HEK293 (cell line): ENCODE results near the gene LILRB1.

Experiments
- CTCF ChIA-PET: fragments of 350-600 bp; formaldehyde crosslinking; extraction: SDS; loops from one replicate; lab custom pipeline; 2021; ENCODE audit warnings: antibody characterized with exemption; lab: Yijun Ruan, JAX
- POLR2A ChIA-PET: fragments of 300-600 bp; formaldehyde crosslinking; extraction: SDS; loops from one replicate; lab custom pipeline; 2020; ENCODE audit warnings: antibody characterized with exemption, inconsistent platforms; lab: Yijun Ruan, JAX
- H3K27ac ChIP-seq: fragments of 200-500 bp; sonication (Bioruptor generic); 2 replicates; pipeline ENCODE4 v1.5.1; 2014; ENCODE audit warnings: low read depth, low read length, control low read depth, inconsistent platforms; ENCODE audit errors: extremely low read depth
- H3K36me3 ChIP-seq, 2 experiments: fragments of 200-500 bp in 1 of 2; sonication (Bioruptor generic) in 1 of 2; 1 replicate in 1 of 2; 2 replicates in 1 of 2; pipeline ENCODE4 v1.5.1; 2014 to 2017; ENCODE audit warnings: inconsistent platforms in 2 of 2, low read length in 2 of 2; ENCODE audit not compliant: control insufficient read depth in 2 of 2, insufficient read depth in 1 of 2
- H3K4me1 ChIP-seq: fragments of 200-500 bp; sonication (Bioruptor generic); 2 replicates; pipeline ENCODE4 v1.5.1; 2014; ENCODE audit warnings: mild to moderate bottlenecking, low read length, inconsistent platforms; ENCODE audit not compliant: control insufficient read depth, insufficient read depth
- H3K4me3 ChIP-seq: 2 replicates; pipeline ENCODE4 v1.5.1; 2011; ENCODE audit warnings: low read depth, mild to moderate bottlenecking, control low read depth, low read length, moderate library complexity
- H3K9me3 ChIP-seq: fragments of 200-500 bp; sonication (Bioruptor generic); 2 replicates; pipeline ENCODE4 v1.5.1; 2014; ENCODE audit warnings: low read depth, low read length, inconsistent platforms; ENCODE audit not compliant: control insufficient read depth, insufficient read depth
- BCL6B ChIP-seq: fragments of 450-650 bp; formaldehyde crosslinking; IDR thresholded peaks from 2 replicates; pipeline ENCODE4 v1.5.1; 2017; ENCODE audit warnings: missing biosample characterization, missing genetic modification characterization
- TCF7L2 ChIP-seq: IDR thresholded peaks from 2 replicates; pipeline ENCODE4 v1.6.1; 2011; ENCODE audit warnings: low read depth, mild to moderate bottlenecking, inconsistent platforms, low read length, moderate library complexity, borderline replicate concordance
- ZBTB11 ChIP-seq: fragments of 450-650 bp; formaldehyde crosslinking; conservative IDR thresholded peaks from 2 replicates; pipeline ENCODE4 v1.5.1; 2016; ENCODE audit warnings: low read depth, missing biosample characterization, missing genetic modification characterization
- ZNF19 ChIP-seq: fragments of 450-650 bp; formaldehyde crosslinking; IDR thresholded peaks from 2 replicates; pipeline ENCODE4; 2016; ENCODE audit warnings: missing biosample characterization, missing genetic modification characterization, low read depth
- ZNF223 ChIP-seq: fragments of 450-650 bp; formaldehyde crosslinking; IDR thresholded peaks from 2 replicates; pipeline ENCODE4 v1.5.1; 2016; ENCODE audit warnings: missing biosample characterization, missing genetic modification characterization
- ZNF335 ChIP-seq: fragments of 450-650 bp; formaldehyde crosslinking; conservative IDR thresholded peaks from 2 replicates; pipeline ENCODE4 v1.5.1; 2016; ENCODE audit warnings: missing biosample characterization, missing genetic modification characterization
- ZNF362 ChIP-seq: fragments of 450-650 bp; formaldehyde crosslinking; IDR thresholded peaks from 2 replicates; pipeline ENCODE4 v1.5.1; 2016; ENCODE audit warnings: missing biosample characterization, missing genetic modification characterization
- ZNF629 ChIP-seq: fragments of 450-650 bp; formaldehyde crosslinking; IDR thresholded peaks from 2 replicates; pipeline ENCODE4 v1.5.1; 2017; ENCODE audit warnings: missing biosample characterization, missing genetic modification characterization
- ZNF837 ChIP-seq: fragments of 450-650 bp; formaldehyde crosslinking; IDR thresholded peaks from 2 replicates; pipeline ENCODE4 v1.5.1; 2016; ENCODE audit warnings: missing biosample characterization, missing genetic modification characterization
- TF ChIP-seq, protein P1 (sequence below): fragments of 450-650 bp; formaldehyde crosslinking; IDR thresholded peaks from 2 replicates; pipeline ENCODE4 v1.5.1; 2016; ENCODE audit warnings: missing biosample characterization, missing genetic modification characterization
- TF ChIP-seq, protein P2 (sequence below): fragments of 450-650 bp; IDR thresholded peaks from 2 replicates; pipeline ENCODE4 v1.5.1; 2018; ENCODE audit warnings: missing biosample characterization, missing genetic modification characterization

Gene LILRB1

DNA sequence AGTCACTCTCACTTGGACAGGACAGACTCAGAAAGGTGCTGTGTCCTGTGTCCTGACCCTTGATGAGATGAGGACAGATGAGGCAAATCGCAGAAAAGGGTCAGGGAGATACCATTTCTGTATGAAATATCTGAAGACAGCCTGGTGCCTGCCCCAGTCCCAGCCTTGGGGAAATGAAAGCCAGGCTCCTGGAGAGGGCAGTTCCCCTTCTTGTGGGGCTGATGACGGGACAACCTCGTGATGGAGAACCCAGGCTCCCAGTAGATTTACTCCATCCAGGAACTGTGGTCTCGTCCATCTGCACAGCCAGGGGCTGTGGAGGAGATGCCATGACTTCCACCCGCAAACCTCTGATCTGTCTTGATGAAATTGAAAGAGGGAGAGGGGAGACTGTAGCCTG lies 13.8 kb downstream of the LILRB1 start (continued):
- TF ChIP-seq BCL6B = no peak

- POLR2A ChIA-PET = no interaction called here
- Histone ChIP-seq H3K9me3 (no peaks in the 10 kb centered on the region), H3K36me3 (no peaks in the 10 kb centered on the region), H3K4me1 (no peaks in the 10 kb centered on the region), H3K4me3 (no peak overlapping the region), H3K27ac (no peak overlapping the region)
- no peak for TF ChIP-seq TCF7L2
- TF ChIP-seq ZNF629 (tag by site-specific recombination) = no peak
- CTCF ChIA-PET = interaction anchor here (0.5 kb wide), 1 partner anchor 167 kb away, joined by 3 read pairs; no protein-coding TSS in a partner anchor
Observed at GRCh38 chr19:54646331-54646841, 16.1 kb downstream of the LILRB1 start.

GRCh38 chr19:54648129-54648528 lies 17.8 kb downstream of the LILRB1 start:
- Histone ChIP-seq H3K27ac (no peak overlapping the region), H3K4me3 (no peak overlapping the region), H3K36me3 (no peaks in the 10 kb centered on the region), H3K4me1 (no peaks in the 10 kb centered on the region), H3K9me3 (no peaks in the 10 kb centered on the region)
- TF ChIP-seq, protein P1, sequence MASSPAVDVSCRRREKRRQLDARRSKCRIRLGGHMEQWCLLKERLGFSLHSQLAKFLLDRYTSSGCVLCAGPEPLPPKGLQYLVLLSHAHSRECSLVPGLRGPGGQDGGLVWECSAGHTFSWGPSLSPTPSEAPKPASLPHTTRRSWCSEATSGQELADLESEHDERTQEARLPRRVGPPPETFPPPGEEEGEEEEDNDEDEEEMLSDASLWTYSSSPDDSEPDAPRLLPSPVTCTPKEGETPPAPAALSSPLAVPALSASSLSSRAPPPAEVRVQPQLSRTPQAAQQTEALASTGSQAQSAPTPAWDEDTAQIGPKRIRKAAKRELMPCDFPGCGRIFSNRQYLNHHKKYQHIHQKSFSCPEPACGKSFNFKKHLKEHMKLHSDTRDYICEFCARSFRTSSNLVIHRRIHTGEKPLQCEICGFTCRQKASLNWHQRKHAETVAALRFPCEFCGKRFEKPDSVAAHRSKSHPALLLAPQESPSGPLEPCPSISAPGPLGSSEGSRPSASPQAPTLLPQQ = no peak
- TF ChIP-seq, protein P2, sequence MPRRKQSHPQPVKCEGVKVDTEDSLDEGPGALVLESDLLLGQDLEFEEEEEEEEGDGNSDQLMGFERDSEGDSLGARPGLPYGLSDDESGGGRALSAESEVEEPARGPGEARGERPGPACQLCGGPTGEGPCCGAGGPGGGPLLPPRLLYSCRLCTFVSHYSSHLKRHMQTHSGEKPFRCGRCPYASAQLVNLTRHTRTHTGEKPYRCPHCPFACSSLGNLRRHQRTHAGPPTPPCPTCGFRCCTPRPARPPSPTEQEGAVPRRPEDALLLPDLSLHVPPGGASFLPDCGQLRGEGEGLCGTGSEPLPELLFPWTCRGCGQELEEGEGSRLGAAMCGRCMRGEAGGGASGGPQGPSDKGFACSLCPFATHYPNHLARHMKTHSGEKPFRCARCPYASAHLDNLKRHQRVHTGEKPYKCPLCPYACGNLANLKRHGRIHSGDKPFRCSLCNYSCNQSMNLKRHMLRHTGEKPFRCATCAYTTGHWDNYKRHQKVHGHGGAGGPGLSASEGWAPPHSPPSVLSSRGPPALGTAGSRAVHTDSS (tag by site-specific recombination) = no peak
- TF ChIP-seq ZBTB11 (tag by site-specific recombination) = no peak
- TF ChIP-seq ZNF19 (tag by site-specific recombination) = no peak
- TF ChIP-seq ZNF335 (tag by site-specific recombination) = no peak
- no peak for TF ChIP-seq ZNF223 (tag by site-specific recombination)
- no peak for TF ChIP-seq ZNF837 (tag by site-specific recombination)
- no peak for TF ChIP-seq ZNF362 (tag by site-specific recombination)
- POLR2A ChIA-PET = no interaction called here
- CTCF ChIA-PET = interaction anchor here (1.0 to 1.3 kb wide), 2 partner anchors 25 to 167 kb away, joined by 4 to 5 read pairs; no protein-coding TSS in a partner anchor
